Esophagus squamous epithelium (tissue), 4 donors: ENCODE measurements around the gene MAPK7.

Experiments used
- CTCF ChIP-seq, 6 experiments: fragments of 450-650 bp in 4 of 6; fragments of 200-600 bp in 2 of 6; sonication (generic) in 2 of 6; IDR thresholded peaks; one replicate each; pipeline ENCODE4 v1.5.1; 2016 to 2019; ENCODE audit warnings: antibody characterized with exemption in 6 of 6, mild to moderate bottlenecking in 4 of 6, moderate library complexity in 4 of 6
- POLR2A ChIP-seq, 4 donors: fragments of 450-650 bp; IDR thresholded peaks; one replicate each; pipeline ENCODE4 v1.6.1; 2017; ENCODE audit warnings: antibody characterized with exemption in 4 of 4, mild to moderate bottlenecking in 4 of 4, moderate library complexity in 3 of 4

- TF ChIP-seq CTCF (IDR thresholded peaks at IDR 0.05) (no peak), POLR2A (IDR thresholded peaks at IDR 0.05) (no peak)
These were observed 12.3 kb upstream of the MAPK7 start for GRCh38 chr17:19365833-19366636.
